HEK293 (cell line): ENCODE results near the gene PIP5KL1.

Source experiments
- HOXC10 ChIP-seq: sonication (generic); formaldehyde crosslinking; IDR thresholded peaks from 2 replicates; pipeline ENCODE4 v1.8.1; 2023; ENCODE audit warnings: mild to moderate bottlenecking, missing genetic modification reagents
- KLF10 ChIP-seq: fragments of 450-650 bp; IDR thresholded peaks from 2 replicates; pipeline ENCODE4 v1.5.1; 2018; ENCODE audit warnings: missing biosample characterization, mild to moderate bottlenecking, missing genetic modification characterization
- KLF8 ChIP-seq: fragments of 450-650 bp; formaldehyde crosslinking; IDR thresholded peaks from 2 replicates; pipeline ENCODE4 v1.5.1; 2016; ENCODE audit warnings: missing biosample characterization, missing genetic modification characterization
- MEIS1 ChIP-seq: sonication (generic); formaldehyde crosslinking; IDR thresholded peaks from 2 replicates; pipeline ENCODE4 v1.8.1; 2022; ENCODE audit warnings: missing genetic modification reagents, mild to moderate bottlenecking, borderline replicate concordance
- MZF1 ChIP-seq: fragments of 450-650 bp; formaldehyde crosslinking; IDR thresholded peaks from 2 replicates; pipeline ENCODE4 v1.5.1; 2017; ENCODE audit warnings: missing biosample characterization, missing genetic modification characterization, borderline replicate concordance
- REPIN1 ChIP-seq: fragments of 450-650 bp; formaldehyde crosslinking; IDR thresholded peaks from 2 replicates; pipeline ENCODE4 v1.5.1; 2017; ENCODE audit warnings: missing biosample characterization, missing genetic modification characterization, low read depth
- SP2 ChIP-seq: fragments of 450-650 bp; formaldehyde crosslinking; IDR thresholded peaks from 2 replicates; pipeline ENCODE4 v1.5.1; 2016; ENCODE audit warnings: missing biosample characterization, missing genetic modification characterization
- ZBTB21 ChIP-seq: fragments of 450-650 bp; formaldehyde crosslinking; IDR thresholded peaks from 2 replicates; pipeline ENCODE4 v1.5.1; 2017; ENCODE audit warnings: missing biosample characterization, missing genetic modification characterization
- ZEB2 ChIP-seq: fragments of 450-650 bp; formaldehyde crosslinking; IDR thresholded peaks from 2 replicates; pipeline ENCODE4 v1.5.1; 2016; ENCODE audit warnings: missing biosample characterization, missing genetic modification characterization
- ZFP69B ChIP-seq: fragments of 450-650 bp; formaldehyde crosslinking; IDR thresholded peaks from 2 replicates; pipeline ENCODE4 v1.5.1; 2016; ENCODE audit warnings: missing biosample characterization, missing genetic modification characterization
- ZNF10 ChIP-seq: fragments of 450-650 bp; formaldehyde crosslinking; IDR thresholded peaks from 2 replicates; pipeline ENCODE4 v1.5.1; 2017; ENCODE audit warnings: missing biosample characterization, missing genetic modification characterization
- ZNF24 ChIP-seq: fragments of 450-650 bp; formaldehyde crosslinking; IDR thresholded peaks from 2 replicates; pipeline ENCODE4 v1.5.1; 2016; ENCODE audit warnings: missing biosample characterization, missing genetic modification characterization
- ZNF302 ChIP-seq: fragments of 450-650 bp; formaldehyde crosslinking; IDR thresholded peaks from 2 replicates; pipeline ENCODE4 v1.5.1; 2016; ENCODE audit warnings: missing biosample characterization, missing genetic modification characterization, low read depth
- ZNF335 ChIP-seq: fragments of 450-650 bp; formaldehyde crosslinking; conservative IDR thresholded peaks from 2 replicates; pipeline ENCODE4 v1.5.1; 2016; ENCODE audit warnings: missing biosample characterization, missing genetic modification characterization
- ZNF354C ChIP-seq: fragments of 450-650 bp; formaldehyde crosslinking; IDR thresholded peaks from 2 replicates; pipeline ENCODE4 v1.5.1; 2016; ENCODE audit warnings: missing biosample characterization, missing genetic modification characterization, low read depth, borderline replicate concordance
- ZNF48 ChIP-seq: fragments of 450-650 bp; formaldehyde crosslinking; IDR thresholded peaks from 2 replicates; pipeline ENCODE4 v1.5.1; 2016; ENCODE audit warnings: missing biosample characterization, missing genetic modification characterization
- ZNF624 ChIP-seq: fragments of 450-650 bp; formaldehyde crosslinking; IDR thresholded peaks from 2 replicates; pipeline ENCODE4 v1.5.1; 2017; ENCODE audit warnings: missing biosample characterization, missing genetic modification characterization
- ZNF626 ChIP-seq: fragments of 450-650 bp; sonication (Bioruptor Pico); formaldehyde crosslinking; IDR thresholded peaks from 2 replicates; pipeline ENCODE4 v1.5.1; 2018; ENCODE audit warnings: missing biosample characterization, missing genetic modification characterization, inconsistent platforms
- ZSCAN16 ChIP-seq: fragments of 450-650 bp; formaldehyde crosslinking; IDR thresholded peaks from 2 replicates; pipeline ENCODE4 v1.5.1; 2016; ENCODE audit warnings: missing biosample characterization, missing genetic modification characterization
- ZXDB ChIP-seq: fragments of 450-650 bp; formaldehyde crosslinking; IDR thresholded peaks from 2 replicates; pipeline ENCODE4 v1.5.1; 2016; ENCODE audit warnings: missing biosample characterization, missing genetic modification characterization
- TF ChIP-seq, protein P1 (sequence below): fragments of 450-650 bp; formaldehyde crosslinking; IDR thresholded peaks from 2 replicates; pipeline ENCODE4 v1.5.1; 2016; ENCODE audit warnings: missing biosample characterization, missing genetic modification characterization
- TF ChIP-seq, protein P2 (sequence below): fragments of 450-650 bp; formaldehyde crosslinking; IDR thresholded peaks from 2 replicates; pipeline ENCODE4 v1.5.1; 2016; ENCODE audit warnings: missing biosample characterization, missing genetic modification characterization
- TF ChIP-seq, protein P3 (sequence below): fragments of 450-650 bp; formaldehyde crosslinking; optimal IDR thresholded peaks from 2 replicates; pipeline ENCODE3; 2016; ENCODE audit warnings: missing biosample characterization, mild to moderate bottlenecking, missing genetic modification characterization
- TF ChIP-seq, protein P4 (sequence below): fragments of 450-650 bp; formaldehyde crosslinking; IDR thresholded peaks from 2 replicates; pipeline ENCODE4 v1.5.1; 2017; ENCODE audit warnings: missing biosample characterization, missing genetic modification characterization
- TF ChIP-seq, protein P5 (sequence below): fragments of 450-650 bp; formaldehyde crosslinking; IDR thresholded peaks from 2 replicates; pipeline ENCODE4 v1.5.1; 2016; ENCODE audit warnings: missing biosample characterization, missing genetic modification characterization
- TF ChIP-seq, protein P6 (sequence below): fragments of 450-650 bp; formaldehyde crosslinking; IDR thresholded peaks from 2 replicates; pipeline ENCODE4 v1.5.1; 2017; ENCODE audit warnings: missing biosample characterization, missing genetic modification characterization
- TF ChIP-seq, protein P7 (sequence below): fragments of 450-650 bp; formaldehyde crosslinking; IDR thresholded peaks from 2 replicates; pipeline ENCODE4 v1.5.1; 2016; ENCODE audit warnings: missing biosample characterization, missing genetic modification characterization
- TF ChIP-seq, protein P8 (sequence below): fragments of 450-650 bp; formaldehyde crosslinking; IDR thresholded peaks from 2 replicates; pipeline ENCODE4 v1.5.1; 2017; ENCODE audit warnings: missing biosample characterization, missing genetic modification characterization

PIP5KL1 gene

DNA sequence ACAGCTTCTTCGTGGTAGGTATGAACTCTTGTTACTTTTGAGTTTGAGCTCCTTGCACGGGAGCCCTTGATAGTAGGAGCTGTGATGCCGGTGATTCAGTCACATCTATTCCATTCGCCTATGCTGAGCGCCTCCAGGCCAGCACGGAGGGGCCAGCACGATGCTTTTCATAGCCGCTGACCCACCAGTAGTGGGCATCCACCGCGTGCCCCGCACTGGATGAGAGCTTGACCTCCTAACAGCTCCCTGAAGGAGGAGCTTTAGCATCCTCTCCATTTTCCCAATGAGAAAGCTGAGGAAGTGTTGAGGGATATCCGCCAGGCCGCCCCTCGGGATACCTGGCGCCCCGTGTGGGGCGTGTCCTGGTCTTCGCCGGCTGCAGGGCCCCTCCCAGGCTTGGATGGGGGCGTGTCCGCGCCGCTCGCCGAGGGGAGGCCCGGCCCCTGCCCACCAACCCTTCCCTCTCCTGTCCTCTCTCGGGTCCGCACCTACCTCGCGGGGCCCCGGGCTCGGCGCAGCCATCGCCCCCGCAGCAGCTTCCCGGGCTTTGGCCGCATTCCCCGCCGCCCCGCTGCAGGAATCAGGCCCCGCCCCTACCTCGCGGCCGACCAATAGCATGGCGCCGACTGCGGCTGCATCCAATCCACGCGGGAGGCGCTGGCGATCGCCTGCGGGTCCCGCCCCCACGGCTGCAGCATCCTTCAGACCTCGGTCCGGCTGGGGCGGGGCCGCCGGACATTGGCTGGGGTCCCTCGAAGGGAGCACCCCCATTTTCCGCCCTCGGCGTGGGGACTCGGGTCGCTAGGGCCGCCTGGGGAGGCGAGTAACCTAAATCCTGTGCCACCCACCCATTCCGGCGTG lies at the start of gene PIP5KL1 (continued):
- TF ChIP-seq, protein P1, sequence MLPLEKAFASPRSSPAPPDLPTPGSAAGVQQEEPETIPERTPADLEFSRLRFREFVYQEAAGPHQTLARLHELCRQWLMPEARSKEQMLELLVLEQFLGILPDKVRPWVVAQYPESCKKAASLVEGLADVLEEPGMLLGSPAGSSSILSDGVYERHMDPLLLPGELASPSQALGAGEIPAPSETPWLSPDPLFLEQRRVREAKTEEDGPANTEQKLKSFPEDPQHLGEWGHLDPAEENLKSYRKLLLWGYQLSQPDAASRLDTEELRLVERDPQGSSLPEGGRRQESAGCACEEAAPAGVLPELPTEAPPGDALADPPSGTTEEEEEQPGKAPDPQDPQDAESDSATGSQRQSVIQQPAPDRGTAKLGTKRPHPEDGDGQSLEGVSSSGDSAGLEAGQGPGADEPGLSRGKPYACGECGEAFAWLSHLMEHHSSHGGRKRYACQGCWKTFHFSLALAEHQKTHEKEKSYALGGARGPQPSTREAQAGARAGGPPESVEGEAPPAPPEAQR (tag by site-specific recombination): no peak
- TF ChIP-seq, protein P2, sequence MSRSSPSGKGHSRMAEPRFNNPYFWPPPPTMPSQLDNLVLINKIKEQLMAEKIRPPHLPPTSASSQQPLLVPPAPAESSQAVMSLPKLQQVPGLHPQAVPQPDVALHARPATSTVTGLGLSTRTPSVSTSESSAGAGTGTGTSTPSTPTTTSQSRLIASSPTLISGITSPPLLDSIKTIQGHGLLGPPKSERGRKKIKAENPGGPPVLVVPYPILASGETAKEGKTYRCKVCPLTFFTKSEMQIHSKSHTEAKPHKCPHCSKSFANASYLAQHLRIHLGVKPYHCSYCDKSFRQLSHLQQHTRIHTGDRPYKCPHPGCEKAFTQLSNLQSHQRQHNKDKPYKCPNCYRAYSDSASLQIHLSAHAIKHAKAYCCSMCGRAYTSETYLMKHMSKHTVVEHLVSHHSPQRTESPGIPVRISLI (tag by site-specific recombination): no peak
- TF ChIP-seq ZNF48 (tag by site-specific recombination): no peak
- 0 out of 2 replicates have a peak, but pooled peaks have one; percentile 38 for TF ChIP-seq ZNF24
- no peak for TF ChIP-seq ZBTB21 (tag by site-specific recombination)
- TF ChIP-seq HOXC10 (CRISPR knock-in tag): no peak
- TF ChIP-seq, protein P3, sequence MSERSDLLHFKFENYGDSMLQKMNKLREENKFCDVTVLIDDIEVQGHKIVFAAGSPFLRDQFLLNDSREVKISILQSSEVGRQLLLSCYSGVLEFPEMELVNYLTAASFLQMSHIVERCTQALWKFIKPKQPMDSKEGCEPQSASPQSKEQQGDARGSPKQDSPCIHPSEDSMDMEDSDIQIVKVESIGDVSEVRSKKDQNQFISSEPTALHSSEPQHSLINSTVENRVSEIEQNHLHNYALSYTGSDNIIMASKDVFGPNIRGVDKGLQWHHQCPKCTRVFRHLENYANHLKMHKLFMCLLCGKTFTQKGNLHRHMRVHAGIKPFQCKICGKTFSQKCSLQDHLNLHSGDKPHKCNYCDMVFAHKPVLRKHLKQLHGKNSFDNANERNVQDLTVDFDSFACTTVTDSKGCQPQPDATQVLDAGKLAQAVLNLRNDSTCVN (tag by site-specific recombination): peak; percentile 33
- TF ChIP-seq MEIS1 (CRISPR knock-in tag): no peak
- TF ChIP-seq ZFP69B (tag by site-specific recombination): no peak
- TF ChIP-seq, protein P4, sequence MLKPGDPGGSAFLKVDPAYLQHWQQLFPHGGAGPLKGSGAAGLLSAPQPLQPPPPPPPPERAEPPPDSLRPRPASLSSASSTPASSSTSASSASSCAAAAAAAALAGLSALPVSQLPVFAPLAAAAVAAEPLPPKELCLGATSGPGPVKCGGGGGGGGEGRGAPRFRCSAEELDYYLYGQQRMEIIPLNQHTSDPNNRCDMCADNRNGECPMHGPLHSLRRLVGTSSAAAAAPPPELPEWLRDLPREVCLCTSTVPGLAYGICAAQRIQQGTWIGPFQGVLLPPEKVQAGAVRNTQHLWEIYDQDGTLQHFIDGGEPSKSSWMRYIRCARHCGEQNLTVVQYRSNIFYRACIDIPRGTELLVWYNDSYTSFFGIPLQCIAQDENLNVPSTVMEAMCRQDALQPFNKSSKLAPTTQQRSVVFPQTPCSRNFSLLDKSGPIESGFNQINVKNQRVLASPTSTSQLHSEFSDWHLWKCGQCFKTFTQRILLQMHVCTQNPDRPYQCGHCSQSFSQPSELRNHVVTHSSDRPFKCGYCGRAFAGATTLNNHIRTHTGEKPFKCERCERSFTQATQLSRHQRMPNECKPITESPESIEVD: no peak
- peak; percentile 86 for TF ChIP-seq SP2 (tag by site-specific recombination)
- no peak for TF ChIP-seq ZNF354C (tag by site-specific recombination)
- no peak for TF ChIP-seq ZNF10 (tag by site-specific recombination)
- TF ChIP-seq REPIN1 (tag by site-specific recombination): no peak
- TF ChIP-seq, protein P5, sequence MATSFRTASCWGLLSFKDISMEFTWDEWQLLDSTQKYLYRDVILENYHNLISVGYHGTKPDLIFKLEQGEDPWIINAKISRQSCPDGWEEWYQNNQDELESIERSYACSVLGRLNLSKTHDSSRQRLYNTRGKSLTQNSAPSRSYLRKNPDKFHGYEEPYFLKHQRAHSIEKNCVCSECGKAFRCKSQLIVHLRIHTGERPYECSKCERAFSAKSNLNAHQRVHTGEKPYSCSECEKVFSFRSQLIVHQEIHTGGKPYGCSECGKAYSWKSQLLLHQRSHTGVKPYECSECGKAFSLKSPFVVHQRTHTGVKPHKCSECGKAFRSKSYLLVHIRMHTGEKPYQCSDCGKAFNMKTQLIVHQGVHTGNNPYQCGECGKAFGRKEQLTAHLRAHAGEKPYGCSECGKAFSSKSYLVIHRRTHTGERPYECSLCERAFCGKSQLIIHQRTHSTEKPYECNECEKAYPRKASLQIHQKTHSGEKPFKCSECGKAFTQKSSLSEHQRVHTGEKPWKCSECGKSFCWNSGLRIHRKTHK (tag by site-specific recombination): no peak
- TF ChIP-seq MZF1: no peak
- TF ChIP-seq, protein P6, sequence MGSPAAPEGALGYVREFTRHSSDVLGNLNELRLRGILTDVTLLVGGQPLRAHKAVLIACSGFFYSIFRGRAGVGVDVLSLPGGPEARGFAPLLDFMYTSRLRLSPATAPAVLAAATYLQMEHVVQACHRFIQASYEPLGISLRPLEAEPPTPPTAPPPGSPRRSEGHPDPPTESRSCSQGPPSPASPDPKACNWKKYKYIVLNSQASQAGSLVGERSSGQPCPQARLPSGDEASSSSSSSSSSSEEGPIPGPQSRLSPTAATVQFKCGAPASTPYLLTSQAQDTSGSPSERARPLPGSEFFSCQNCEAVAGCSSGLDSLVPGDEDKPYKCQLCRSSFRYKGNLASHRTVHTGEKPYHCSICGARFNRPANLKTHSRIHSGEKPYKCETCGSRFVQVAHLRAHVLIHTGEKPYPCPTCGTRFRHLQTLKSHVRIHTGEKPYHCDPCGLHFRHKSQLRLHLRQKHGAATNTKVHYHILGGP: no peak
- 0 out of 2 replicates have a peak, but pooled peaks have one; percentile 62 for TF ChIP-seq ZEB2
- TF ChIP-seq, protein P7, sequence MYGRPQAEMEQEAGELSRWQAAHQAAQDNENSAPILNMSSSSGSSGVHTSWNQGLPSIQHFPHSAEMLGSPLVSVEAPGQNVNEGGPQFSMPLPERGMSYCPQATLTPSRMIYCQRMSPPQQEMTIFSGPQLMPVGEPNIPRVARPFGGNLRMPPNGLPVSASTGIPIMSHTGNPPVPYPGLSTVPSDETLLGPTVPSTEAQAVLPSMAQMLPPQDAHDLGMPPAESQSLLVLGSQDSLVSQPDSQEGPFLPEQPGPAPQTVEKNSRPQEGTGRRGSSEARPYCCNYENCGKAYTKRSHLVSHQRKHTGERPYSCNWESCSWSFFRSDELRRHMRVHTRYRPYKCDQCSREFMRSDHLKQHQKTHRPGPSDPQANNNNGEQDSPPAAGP (tag by site-specific recombination): peak; percentile 35; the same call in 1 of the 2 replicates
- 0 out of 2 replicates have a peak, but pooled peaks have one; percentile 46 for TF ChIP-seq ZXDB (tag by site-specific recombination)
- TF ChIP-seq KLF8 (tag by site-specific recombination): peak; percentile 72; the same call in 1 of the 2 replicates
- no peak for TF ChIP-seq ZSCAN16 (tag by site-specific recombination)
- TF ChIP-seq ZNF624 (tag by site-specific recombination): no peak
- no peak for TF ChIP-seq ZNF626 (tag by site-specific recombination)
- TF ChIP-seq ZNF335 (tag by site-specific recombination): peak; percentile 53; the same call in 1 of the 2 replicates
- peak; percentile 46; the same call in 1 of the 2 replicates for TF ChIP-seq KLF10 (tag by site-specific recombination)
- TF ChIP-seq ZNF302 (tag by site-specific recombination): no peak
- TF ChIP-seq, protein P8, sequence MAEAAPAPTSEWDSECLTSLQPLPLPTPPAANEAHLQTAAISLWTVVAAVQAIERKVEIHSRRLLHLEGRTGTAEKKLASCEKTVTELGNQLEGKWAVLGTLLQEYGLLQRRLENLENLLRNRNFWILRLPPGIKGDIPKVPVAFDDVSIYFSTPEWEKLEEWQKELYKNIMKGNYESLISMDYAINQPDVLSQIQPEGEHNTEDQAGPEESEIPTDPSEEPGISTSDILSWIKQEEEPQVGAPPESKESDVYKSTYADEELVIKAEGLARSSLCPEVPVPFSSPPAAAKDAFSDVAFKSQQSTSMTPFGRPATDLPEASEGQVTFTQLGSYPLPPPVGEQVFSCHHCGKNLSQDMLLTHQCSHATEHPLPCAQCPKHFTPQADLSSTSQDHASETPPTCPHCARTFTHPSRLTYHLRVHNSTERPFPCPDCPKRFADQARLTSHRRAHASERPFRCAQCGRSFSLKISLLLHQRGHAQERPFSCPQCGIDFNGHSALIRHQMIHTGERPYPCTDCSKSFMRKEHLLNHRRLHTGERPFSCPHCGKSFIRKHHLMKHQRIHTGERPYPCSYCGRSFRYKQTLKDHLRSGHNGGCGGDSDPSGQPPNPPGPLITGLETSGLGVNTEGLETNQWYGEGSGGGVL (tag by site-specific recombination): 0 out of 2 replicates have a peak, but pooled peaks have one; percentile 50
